ENCODE data around the gene LSS.

Gene LSS

GRCh38 chr21:46217511-46218196, 10.9 kb downstream of the LSS start:
- TF ChIP-seq EZH2 (IDR thresholded peaks at IDR 0.05) (no peak), FOXP2 (optimal IDR thresholded peaks at IDR 0.05; ENCODE audit: control extremely low read depth, extremely low read length, insufficient read depth) (no peak), POLR2AphosphoS5 (IDR thresholded peaks at IDR 0.05; ENCODE audit: borderline replicate concordance, low read depth, low read length) (no peak)
- Histone ChIP-seq H3K9me3 (ENCODE audit: low read depth, low read length) (no peaks in the 10 kb centered on the region), H3K27ac (no peak overlapping the region), H3K36me3 (ENCODE audit: insufficient read depth, low read length) (peaks cover 36% of the 10 kb centered on the region), H3K9ac (ENCODE audit: insufficient read length) (no peak overlapping the region), H3K4me3 (no peak overlapping the region)
- DNase-seq (ENCODE audit: low read depth, low spot score): no peak

GRCh38 chr21:46216132-46216747, 12.3 kb downstream of the LSS start:
- H3K4me3 ChIP-seq: no peak overlapping the region
- no peak for DNase-seq (ENCODE audit: low read depth, low spot score)
- TF ChIP-seq FOXP2 (optimal IDR thresholded peaks at IDR 0.05; ENCODE audit: control extremely low read depth, extremely low read length, insufficient read depth) (no peak), EZH2 (IDR thresholded peaks at IDR 0.05) (no peak)

DNA sequence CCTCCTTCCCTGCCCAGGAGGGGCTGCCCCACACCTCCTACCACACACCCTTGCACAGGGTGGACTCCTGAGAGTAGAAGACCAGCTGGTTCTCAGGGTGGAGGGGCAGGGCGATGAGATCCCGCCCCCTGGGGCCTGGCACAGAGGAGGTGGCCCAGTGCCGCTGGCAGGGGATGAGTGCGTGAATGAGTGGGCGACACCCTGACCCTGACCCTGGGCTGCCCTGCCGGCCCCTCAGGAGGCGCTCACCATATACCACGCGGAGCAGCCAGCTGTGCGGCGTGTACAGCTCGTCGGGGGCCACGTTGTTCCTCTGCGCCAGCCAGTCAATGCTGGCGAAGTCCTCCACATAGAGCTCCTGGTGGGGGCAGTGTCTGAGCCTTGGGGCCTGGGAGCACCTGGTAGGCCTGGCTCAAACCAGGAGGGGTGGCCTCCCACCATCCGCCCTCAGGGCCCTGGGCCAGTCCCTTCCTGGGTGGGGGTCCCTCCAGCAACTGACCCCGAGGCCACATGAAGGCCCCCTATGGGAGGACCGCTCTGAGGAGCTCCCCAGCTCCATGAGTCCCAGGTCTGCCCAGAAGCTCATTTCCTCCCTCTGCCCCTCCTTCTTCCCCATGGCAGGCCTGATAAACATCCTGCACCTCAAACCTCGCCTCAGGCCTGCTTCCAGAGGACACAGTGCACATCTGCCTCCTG, 13.0 kb downstream of the LSS start:
- H3K36me3 ChIP-seq (ENCODE audit: insufficient read depth, low read length): peaks cover 30% of the 10 kb centered on the region
- no peak for DNase-seq (ENCODE audit: low read depth, low spot score)
- TF ChIP-seq POLR2AphosphoS5 (IDR thresholded peaks at IDR 0.05; ENCODE audit: borderline replicate concordance, low read depth, low read length): no peak

More at GRCh38 chr21:46216132-46216747, 12.3 kb downstream of the LSS start:
- Histone ChIP-seq H3K9me3 (ENCODE audit: low read depth, low read length) (no peaks in the 10 kb centered on the region), H3K9ac (ENCODE audit: insufficient read length) (no peak overlapping the region), H3K27ac (no peak overlapping the region), H3K36me3 (ENCODE audit: insufficient read depth, low read length) (peaks cover 31% of the 10 kb centered on the region)

DNA sequence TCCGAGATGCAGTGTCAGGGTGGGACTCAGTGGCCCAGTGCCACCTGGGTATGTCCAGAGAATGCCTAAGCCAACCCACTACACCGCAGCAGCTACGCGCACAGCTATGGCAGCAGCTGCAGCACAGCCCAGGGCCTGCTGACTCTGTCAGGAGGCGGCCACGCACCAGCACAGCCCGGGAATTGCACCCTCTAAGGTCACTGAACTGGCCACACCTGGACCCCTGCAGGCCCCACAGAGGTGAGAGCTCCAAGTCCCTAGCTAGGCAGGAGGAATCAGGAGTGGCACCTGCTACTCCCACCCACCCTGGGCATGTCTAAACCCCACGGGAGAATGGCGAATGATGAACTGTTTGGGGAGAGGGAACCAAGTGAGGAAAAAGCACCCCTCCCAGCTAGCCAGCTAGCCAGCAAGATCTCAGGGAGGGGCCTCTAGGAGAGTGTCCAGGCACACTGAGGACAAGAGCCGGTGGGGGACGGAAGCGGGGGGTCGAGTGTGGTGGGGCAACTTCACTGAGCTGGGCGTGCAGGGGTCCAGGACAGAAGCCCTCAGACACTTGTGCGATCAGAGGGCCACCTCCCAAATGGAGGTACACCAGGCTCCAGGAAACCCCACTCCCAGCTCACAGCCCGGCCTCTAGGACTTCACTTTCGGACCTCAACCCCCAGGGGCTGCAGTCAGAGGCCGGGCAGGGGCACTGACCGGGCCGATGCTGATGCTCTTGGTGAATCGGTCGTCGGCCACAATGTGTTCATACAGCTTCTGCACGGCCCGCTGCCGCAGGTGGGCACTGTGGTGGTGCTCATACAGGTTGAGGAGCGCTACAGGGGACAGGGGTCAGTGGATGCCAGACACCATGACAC, 13.9 kb downstream of the LSS start:
- H3K27ac ChIP-seq: no peak overlapping the region
- H3K9me3 ChIP-seq (ENCODE audit: low read depth, low read length): no peaks in the 10 kb centered on the region
- H3K36me3 ChIP-seq (ENCODE audit: insufficient read depth, low read length): peaks cover 28% of the 10 kb centered on the region
- no peak overlapping the region for H3K9ac ChIP-seq (ENCODE audit: insufficient read length)
- DNase-seq (ENCODE audit: low read depth, low spot score): no peak
- H3K4me3 ChIP-seq: no peak overlapping the region
- TF ChIP-seq POLR2AphosphoS5 (IDR thresholded peaks at IDR 0.05; ENCODE audit: borderline replicate concordance, low read depth, low read length) (no peak), FOXP2 (optimal IDR thresholded peaks at IDR 0.05; ENCODE audit: control extremely low read depth, extremely low read length, insufficient read depth) (no peak), EZH2 (IDR thresholded peaks at IDR 0.05) (no peak)

More for the DNA sequence above, 13.0 kb downstream of the LSS start:
- H3K4me3 ChIP-seq: no peak overlapping the region
- H3K9me3 ChIP-seq (ENCODE audit: low read depth, low read length): no peaks in the 10 kb centered on the region
- no peak overlapping the region for H3K27ac ChIP-seq
- no peak overlapping the region for H3K9ac ChIP-seq (ENCODE audit: insufficient read length)

- Histone ChIP-seq H3K4me3 (no peak overlapping the region), H3K9me3 (ENCODE audit: low read depth, low read length) (no peaks in the 10 kb centered on the region), H3K36me3 (ENCODE audit: insufficient read depth, low read length) (peaks cover 28% of the 10 kb centered on the region; the same call in 1 of the 2 replicates), H3K27ac (no peak overlapping the region), H3K9ac (ENCODE audit: insufficient read length) (no peak overlapping the region)
- TF ChIP-seq FOXP2 (optimal IDR thresholded peaks at IDR 0.05; ENCODE audit: control extremely low read depth, extremely low read length, insufficient read depth) (no peak), EZH2 (IDR thresholded peaks at IDR 0.05) (no peak), POLR2AphosphoS5 (IDR thresholded peaks at IDR 0.05; ENCODE audit: borderline replicate concordance, low read depth, low read length) (no peak)
- DNase-seq (ENCODE audit: low read depth, low spot score): no peak
Observed at GRCh38 chr21:46213620-46214286, 14.8 kb downstream of the LSS start.

GRCh38 chr21:46212721-46213484, 15.7 kb downstream of the LSS start:
- Histone ChIP-seq H3K9me3 (ENCODE audit: low read depth, low read length) (no peaks in the 10 kb centered on the region), H3K9ac (ENCODE audit: insufficient read length) (no peak overlapping the region)
- no peak for TF ChIP-seq POLR2AphosphoS5 (IDR thresholded peaks at IDR 0.05; ENCODE audit: borderline replicate concordance, low read depth, low read length)

More at GRCh38 chr21:46212721-46213484, 15.7 kb downstream of the LSS start:
- Histone ChIP-seq H3K27ac (no peak overlapping the region), H3K4me3 (no peak overlapping the region), H3K36me3 (ENCODE audit: insufficient read depth, low read length) (peaks cover 33% of the 10 kb centered on the region; the same call in 1 of the 2 replicates)
- no peak for DNase-seq (ENCODE audit: low read depth, low spot score)
